HL-60 (cell line): ENCODE data around the gene BHLHE23.

ENCODE experiments used
- GABPA ChIP-seq: IDR thresholded peaks from 2 replicates; pipeline ENCODE4 v1.6.1; 2012; ENCODE audit warnings: low read depth
- POLR2AphosphoS5 ChIP-seq: IDR thresholded peaks from 2 replicates; pipeline ENCODE4 v1.6.1; 2012; ENCODE audit warnings: low read depth
- SPI1 ChIP-seq: IDR thresholded peaks from 2 replicates; pipeline ENCODE4 v1.6.1; 2012; ENCODE audit warnings: low read depth, mild to moderate bottlenecking, borderline replicate concordance
- TF ChIP-seq, protein P1 (sequence below): IDR thresholded peaks from one replicate; pipeline ENCODE4 v1.5.1; 2011; ENCODE audit warnings: low read length, control low read depth, inconsistent platforms; ENCODE audit not compliant: insufficient read depth

DNA sequence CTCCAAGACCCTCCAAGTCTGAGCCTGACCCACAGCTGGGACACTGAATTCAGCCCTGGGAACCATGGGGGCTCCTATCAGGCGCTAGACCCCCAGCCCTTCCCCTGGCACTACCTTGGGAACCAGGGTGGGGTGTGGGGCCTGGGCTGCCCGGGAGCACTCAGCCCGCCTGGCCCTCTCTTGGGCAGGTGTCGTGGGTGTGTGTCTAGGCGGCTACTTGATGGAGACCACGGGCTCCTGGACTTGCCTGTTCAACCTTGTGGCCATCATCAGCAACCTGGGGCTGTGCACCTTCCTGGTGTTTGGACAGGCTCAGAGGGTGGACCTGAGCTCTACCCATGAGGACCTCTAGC is 39.6 kb downstream of the BHLHE23 start:
- TF ChIP-seq POLR2AphosphoS5: no peak
- TF ChIP-seq, protein P1, sequence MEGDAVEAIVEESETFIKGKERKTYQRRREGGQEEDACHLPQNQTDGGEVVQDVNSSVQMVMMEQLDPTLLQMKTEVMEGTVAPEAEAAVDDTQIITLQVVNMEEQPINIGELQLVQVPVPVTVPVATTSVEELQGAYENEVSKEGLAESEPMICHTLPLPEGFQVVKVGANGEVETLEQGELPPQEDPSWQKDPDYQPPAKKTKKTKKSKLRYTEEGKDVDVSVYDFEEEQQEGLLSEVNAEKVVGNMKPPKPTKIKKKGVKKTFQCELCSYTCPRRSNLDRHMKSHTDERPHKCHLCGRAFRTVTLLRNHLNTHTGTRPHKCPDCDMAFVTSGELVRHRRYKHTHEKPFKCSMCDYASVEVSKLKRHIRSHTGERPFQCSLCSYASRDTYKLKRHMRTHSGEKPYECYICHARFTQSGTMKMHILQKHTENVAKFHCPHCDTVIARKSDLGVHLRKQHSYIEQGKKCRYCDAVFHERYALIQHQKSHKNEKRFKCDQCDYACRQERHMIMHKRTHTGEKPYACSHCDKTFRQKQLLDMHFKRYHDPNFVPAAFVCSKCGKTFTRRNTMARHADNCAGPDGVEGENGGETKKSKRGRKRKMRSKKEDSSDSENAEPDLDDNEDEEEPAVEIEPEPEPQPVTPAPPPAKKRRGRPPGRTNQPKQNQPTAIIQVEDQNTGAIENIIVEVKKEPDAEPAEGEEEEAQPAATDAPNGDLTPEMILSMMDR: no peak
- TF ChIP-seq GABPA: no peak
- no peak for TF ChIP-seq SPI1
